ENCODE data around the gene YRDC.
"Not testable (repeated sequence)": the region's sequence is repeated elsewhere in the genome, so short reads cannot be mapped to it uniquely, and the experiment has no call there.

The YRDC gene

GRCh38 chr1:37776946-37777516, 31.0 kb downstream of the YRDC start:
- H3K27ac ChIP-seq (ENCODE audit: low read depth, low read length): no peak overlapping the region
- H3K27me3 ChIP-seq (ENCODE audit: control insufficient read depth in 1 of 2, insufficient read depth in 2 of 2, low read length in 2 of 2): no peaks in the 10 kb centered on the region
- H3K4me1 ChIP-seq (ENCODE audit: control insufficient read depth in 1 of 2, insufficient read depth in 2 of 2, low read length in 2 of 2): peaks cover 5% of the 10 kb centered on the region in 2 donors
- no peaks in the 10 kb centered on the region for H3K36me3 ChIP-seq (ENCODE audit: control insufficient read depth in 1 of 2, insufficient read depth in 2 of 2, low read length in 2 of 2)
- no peak overlapping the region for H3K4me3 ChIP-seq (ENCODE audit: low read depth in 1 of 2, low read length in 2 of 2)
- H3K9ac ChIP-seq (ENCODE audit: low read depth in 1 of 2, low read length in 2 of 2): no peak overlapping the region
- H3K9me3 ChIP-seq (ENCODE audit: control insufficient read depth in 1 of 2, low read length in 2 of 2): no peaks in the 10 kb centered on the region

- H3K36me3 ChIP-seq (ENCODE audit: control insufficient read depth in 1 of 2, insufficient read depth in 2 of 2, low read length in 2 of 2); H3K4me1 ChIP-seq (ENCODE audit: control insufficient read depth in 1 of 2, insufficient read depth in 2 of 2, low read length in 2 of 2); H3K9ac ChIP-seq (ENCODE audit: low read depth in 1 of 2, low read length in 2 of 2); H3K27ac ChIP-seq (ENCODE audit: low read depth, low read length); H3K9me3 ChIP-seq (ENCODE audit: control insufficient read depth in 1 of 2, low read length in 2 of 2); H3K4me3 ChIP-seq (ENCODE audit: low read depth in 1 of 2, low read length in 2 of 2): not testable (repeated sequence)
- peaks cover 10 to 21% of the 10 kb centered on the region in 2 donors for H3K27me3 ChIP-seq (ENCODE audit: control insufficient read depth in 1 of 2, insufficient read depth in 2 of 2, low read length in 2 of 2)
Observed at GRCh38 chr1:37771440-37771839, 36.6 kb downstream of the YRDC start.

- H3K36me3 ChIP-seq (ENCODE audit: control insufficient read depth in 1 of 2, insufficient read depth in 2 of 2, low read length in 2 of 2): no peaks in the 10 kb centered on the region
- H3K4me3 ChIP-seq (ENCODE audit: low read depth in 1 of 2, low read length in 2 of 2): no peak overlapping the region
- H3K9ac ChIP-seq (ENCODE audit: low read depth in 1 of 2, low read length in 2 of 2): no peak overlapping the region
- peaks cover 35 to 58% of the 10 kb centered on the region in 2 donors for H3K27me3 ChIP-seq (ENCODE audit: control insufficient read depth in 1 of 2, insufficient read depth in 2 of 2, low read length in 2 of 2)
- H3K4me1 ChIP-seq (ENCODE audit: control insufficient read depth in 1 of 2, insufficient read depth in 2 of 2, low read length in 2 of 2): no peaks in the 10 kb centered on the region
- no peak overlapping the region for H3K27ac ChIP-seq (ENCODE audit: low read depth, low read length)
- H3K9me3 ChIP-seq (ENCODE audit: control insufficient read depth in 1 of 2, low read length in 2 of 2): no peaks in the 10 kb centered on the region
Observed at GRCh38 chr1:37767488-37767887, 40.5 kb downstream of the YRDC start.

- Histone ChIP-seq H3K9ac (ENCODE audit: low read depth in 1 of 2, low read length in 2 of 2) (no peak overlapping the region), H3K4me1 (ENCODE audit: control insufficient read depth in 1 of 2, insufficient read depth in 2 of 2, low read length in 2 of 2) (no peaks in the 10 kb centered on the region), H3K9me3 (ENCODE audit: control insufficient read depth in 1 of 2, low read length in 2 of 2) (no peaks in the 10 kb centered on the region), H3K27me3 (ENCODE audit: control insufficient read depth in 1 of 2, insufficient read depth in 2 of 2, low read length in 2 of 2) (peaks cover 35 to 61% of the 10 kb centered on the region in 2 donors), H3K36me3 (ENCODE audit: control insufficient read depth in 1 of 2, insufficient read depth in 2 of 2, low read length in 2 of 2) (no peaks in the 10 kb centered on the region), H3K27ac (ENCODE audit: low read depth, low read length) (no peak overlapping the region), H3K4me3 (ENCODE audit: low read depth in 1 of 2, low read length in 2 of 2) (peak overlapping the region; percentile 21 to 29)
Observed at GRCh38 chr1:37765916-37766664, 41.9 kb downstream of the YRDC start.

GRCh38 chr1:37764888-37765441, 43.0 kb downstream of the YRDC start, which contains the start of gene EPHA10:
TSS of gene EPHA10 (minus strand) at chr1:37765120. CDS start at chr1:37765066, 54 bp downstream.
- Histone ChIP-seq H3K4me3 (ENCODE audit: low read depth in 1 of 2, low read length in 2 of 2) (peak within 1 kb of the TSS; percentile 21 to 29), H3K27ac (ENCODE audit: low read depth, low read length) (no peak within 1 kb of the TSS), H3K4me1 (ENCODE audit: control insufficient read depth in 1 of 2, insufficient read depth in 2 of 2, low read length in 2 of 2) (no peaks in the 10 kb centered on the region), H3K9ac (ENCODE audit: low read depth in 1 of 2, low read length in 2 of 2) (no peak within 1 kb of the TSS), H3K36me3 (ENCODE audit: control insufficient read depth in 1 of 2, insufficient read depth in 2 of 2, low read length in 2 of 2) (no peaks in the 10 kb centered on the region), H3K9me3 (ENCODE audit: control insufficient read depth in 1 of 2, low read length in 2 of 2) (no peaks in the 10 kb centered on the region), H3K27me3 (ENCODE audit: control insufficient read depth in 1 of 2, insufficient read depth in 2 of 2, low read length in 2 of 2) (peaks cover 35 to 64% of the 10 kb centered on the region in 2 donors)

- H3K27ac ChIP-seq (ENCODE audit: low read depth, low read length): no peak overlapping the region
- H3K27me3 ChIP-seq (ENCODE audit: control insufficient read depth in 1 of 2, insufficient read depth in 2 of 2, low read length in 2 of 2): peaks cover 35 to 62% of the 10 kb centered on the region in 2 donors
- H3K4me3 ChIP-seq (ENCODE audit: low read depth in 1 of 2, low read length in 2 of 2): no peak overlapping the region
Observed at GRCh38 chr1:37764414-37764825, 43.6 kb downstream of the YRDC start.

GRCh38 chr1:37763791-37764413, 44.1 kb downstream of the YRDC start:
- H3K4me3 ChIP-seq (ENCODE audit: low read depth in 1 of 2, low read length in 2 of 2): no peak overlapping the region
- H3K27me3 ChIP-seq (ENCODE audit: control insufficient read depth in 1 of 2, insufficient read depth in 2 of 2, low read length in 2 of 2): peaks cover 38 to 59% of the 10 kb centered on the region in 2 donors
- H3K4me1 ChIP-seq (ENCODE audit: control insufficient read depth in 1 of 2, insufficient read depth in 2 of 2, low read length in 2 of 2): no peaks in the 10 kb centered on the region
- no peak overlapping the region for H3K9ac ChIP-seq (ENCODE audit: low read depth in 1 of 2, low read length in 2 of 2)
- H3K27ac ChIP-seq (ENCODE audit: low read depth, low read length): no peak overlapping the region
- no peaks in the 10 kb centered on the region for H3K9me3 ChIP-seq (ENCODE audit: control insufficient read depth in 1 of 2, low read length in 2 of 2)
- H3K36me3 ChIP-seq (ENCODE audit: control insufficient read depth in 1 of 2, insufficient read depth in 2 of 2, low read length in 2 of 2): no peaks in the 10 kb centered on the region

More at GRCh38 chr1:37764414-37764825, 43.6 kb downstream of the YRDC start:
- Histone ChIP-seq H3K9ac (ENCODE audit: low read depth in 1 of 2, low read length in 2 of 2) (no peak overlapping the region), H3K9me3 (ENCODE audit: control insufficient read depth in 1 of 2, low read length in 2 of 2) (no peaks in the 10 kb centered on the region), H3K36me3 (ENCODE audit: control insufficient read depth in 1 of 2, insufficient read depth in 2 of 2, low read length in 2 of 2) (no peaks in the 10 kb centered on the region), H3K4me1 (ENCODE audit: control insufficient read depth in 1 of 2, insufficient read depth in 2 of 2, low read length in 2 of 2) (no peaks in the 10 kb centered on the region)

- peaks cover 45 to 53% of the 10 kb centered on the region in 2 donors for H3K27me3 ChIP-seq (ENCODE audit: control insufficient read depth in 1 of 2, insufficient read depth in 2 of 2, low read length in 2 of 2)
- no peak overlapping the region for H3K27ac ChIP-seq (ENCODE audit: low read depth, low read length)
Observed at GRCh38 chr1:37762516-37762915, 45.5 kb downstream of the YRDC start.

GRCh38 chr1:37761416-37762095, 46.5 kb downstream of the YRDC start:
- Histone ChIP-seq H3K27ac (ENCODE audit: low read depth, low read length) (no peak overlapping the region), H3K4me3 (ENCODE audit: low read depth in 1 of 2, low read length in 2 of 2) (no peak overlapping the region), H3K4me1 (ENCODE audit: control insufficient read depth in 1 of 2, insufficient read depth in 2 of 2, low read length in 2 of 2) (no peaks in the 10 kb centered on the region), H3K36me3 (ENCODE audit: control insufficient read depth in 1 of 2, insufficient read depth in 2 of 2, low read length in 2 of 2) (no peaks in the 10 kb centered on the region), H3K27me3 (ENCODE audit: control insufficient read depth in 1 of 2, insufficient read depth in 2 of 2, low read length in 2 of 2) (peaks cover 36 to 46% of the 10 kb centered on the region in 2 donors), H3K9ac (ENCODE audit: low read depth in 1 of 2, low read length in 2 of 2) (no peak overlapping the region), H3K9me3 (ENCODE audit: control insufficient read depth in 1 of 2, low read length in 2 of 2) (no peaks in the 10 kb centered on the region)

More at GRCh38 chr1:37762516-37762915, 45.5 kb downstream of the YRDC start:
- no peak overlapping the region for H3K9ac ChIP-seq (ENCODE audit: low read depth in 1 of 2, low read length in 2 of 2)
- H3K4me1 ChIP-seq (ENCODE audit: control insufficient read depth in 1 of 2, insufficient read depth in 2 of 2, low read length in 2 of 2): no peaks in the 10 kb centered on the region
- no peak overlapping the region for H3K4me3 ChIP-seq (ENCODE audit: low read depth in 1 of 2, low read length in 2 of 2)
- no peaks in the 10 kb centered on the region for H3K9me3 ChIP-seq (ENCODE audit: control insufficient read depth in 1 of 2, low read length in 2 of 2)
- no peaks in the 10 kb centered on the region for H3K36me3 ChIP-seq (ENCODE audit: control insufficient read depth in 1 of 2, insufficient read depth in 2 of 2, low read length in 2 of 2)
